Transverse colon (tissue), 4 donors: ENCODE data around the gene SUSD4.

Experiments used
- EP300 ChIP-seq: sonication (generic); formaldehyde crosslinking; IDR thresholded peaks from one replicate; pipeline ENCODE4 v1.6.1; 2017; ENCODE audit warnings: antibody characterized with exemption, low read depth
- POLR2AphosphoS5 ChIP-seq, 3 donors: sonication (generic); formaldehyde crosslinking; IDR thresholded peaks; one replicate each; pipeline ENCODE4 v1.6.1; 2016; ENCODE audit warnings: antibody characterized with exemption in 3 of 3
- TF ChIP-seq, protein P1 (sequence below), 5 experiments: fragments of 200-600 bp in 3 of 5; fragments of 450-650 bp in 2 of 5; sonication (generic) in 3 of 5; IDR thresholded peaks; 1 replicate in 2 of 5; 2 replicates in 3 of 5; pipeline ENCODE4 v1.5.1; 2016 to 2017; ENCODE audit warnings: antibody characterized with exemption in 5 of 5, inconsistent platforms in 3 of 5, mild to moderate bottlenecking in 2 of 5, moderate library complexity in 1 of 5

- TF ChIP-seq, protein P1, sequence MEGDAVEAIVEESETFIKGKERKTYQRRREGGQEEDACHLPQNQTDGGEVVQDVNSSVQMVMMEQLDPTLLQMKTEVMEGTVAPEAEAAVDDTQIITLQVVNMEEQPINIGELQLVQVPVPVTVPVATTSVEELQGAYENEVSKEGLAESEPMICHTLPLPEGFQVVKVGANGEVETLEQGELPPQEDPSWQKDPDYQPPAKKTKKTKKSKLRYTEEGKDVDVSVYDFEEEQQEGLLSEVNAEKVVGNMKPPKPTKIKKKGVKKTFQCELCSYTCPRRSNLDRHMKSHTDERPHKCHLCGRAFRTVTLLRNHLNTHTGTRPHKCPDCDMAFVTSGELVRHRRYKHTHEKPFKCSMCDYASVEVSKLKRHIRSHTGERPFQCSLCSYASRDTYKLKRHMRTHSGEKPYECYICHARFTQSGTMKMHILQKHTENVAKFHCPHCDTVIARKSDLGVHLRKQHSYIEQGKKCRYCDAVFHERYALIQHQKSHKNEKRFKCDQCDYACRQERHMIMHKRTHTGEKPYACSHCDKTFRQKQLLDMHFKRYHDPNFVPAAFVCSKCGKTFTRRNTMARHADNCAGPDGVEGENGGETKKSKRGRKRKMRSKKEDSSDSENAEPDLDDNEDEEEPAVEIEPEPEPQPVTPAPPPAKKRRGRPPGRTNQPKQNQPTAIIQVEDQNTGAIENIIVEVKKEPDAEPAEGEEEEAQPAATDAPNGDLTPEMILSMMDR (IDR thresholded peaks at IDR 0.05): no peak
- TF ChIP-seq POLR2AphosphoS5 (IDR thresholded peaks at IDR 0.05) (no peak), EP300 (no peak)
Measured at GRCh38 chr1:223312273-223312672, 51.7 kb downstream of the SUSD4 start.
